ENCODE results near the gene ZNF771. TPM values are rescaled to one million over a fixed set of nuclear protein-coding genes. Genes with fewer than 3 reads are reported as not detected.
"Not testable (repeated sequence)": the region's sequence is repeated elsewhere in the genome, so short reads cannot be mapped to it uniquely, and the experiment has no call there.

Gene ZNF771
- total RNA-seq, 1 donor from 2014 or later = 5.1 TPM

DNA sequence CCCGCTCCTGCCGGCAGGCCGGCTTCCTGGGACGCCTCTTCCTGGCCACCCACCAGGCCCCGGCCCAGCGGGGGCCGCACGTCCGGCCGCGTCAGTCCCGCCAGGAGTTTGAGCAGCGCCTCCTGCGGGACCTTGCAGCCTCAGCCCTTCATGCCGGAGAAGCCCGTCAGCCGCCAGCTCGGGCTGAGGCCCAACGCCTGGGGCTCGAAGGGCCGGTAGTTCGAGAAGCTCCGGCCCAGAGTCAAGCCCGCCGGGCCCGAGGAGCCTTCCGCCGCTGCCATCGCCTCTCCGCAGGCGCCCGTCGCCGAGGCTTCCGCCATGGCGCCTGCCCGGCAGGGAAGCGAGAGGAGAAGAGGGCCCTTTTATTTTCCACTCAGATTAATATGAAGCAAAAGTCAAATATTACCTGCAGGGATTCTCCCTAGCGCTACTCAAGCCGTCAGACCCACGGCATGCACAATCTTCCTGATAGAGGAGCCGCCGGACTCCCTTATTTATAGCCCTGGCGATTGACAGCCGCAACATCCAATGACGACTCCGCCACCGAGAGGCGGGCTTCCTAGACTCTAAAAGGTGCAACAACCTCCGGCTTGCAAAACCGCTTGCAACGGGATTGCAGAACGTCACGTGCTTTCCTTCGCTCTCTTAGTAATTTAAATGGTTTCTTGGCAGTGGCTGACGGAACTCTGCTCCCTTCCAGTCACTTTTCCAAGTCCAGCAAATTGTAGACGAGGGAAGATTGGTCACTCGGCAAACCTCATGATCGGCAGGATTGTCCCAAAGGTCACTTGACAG lies 38.2 kb downstream of the ZNF771 start, which contains the start of gene SEPHS2:
TSS of gene SEPHS2 (minus strand) at position 467 of the 795 bp plus-strand sequence. CDS start at position 320, 147 bp downstream.
- DNase-seq (ENCODE audit: missing footprints) = peak; percentile 99

DNA sequence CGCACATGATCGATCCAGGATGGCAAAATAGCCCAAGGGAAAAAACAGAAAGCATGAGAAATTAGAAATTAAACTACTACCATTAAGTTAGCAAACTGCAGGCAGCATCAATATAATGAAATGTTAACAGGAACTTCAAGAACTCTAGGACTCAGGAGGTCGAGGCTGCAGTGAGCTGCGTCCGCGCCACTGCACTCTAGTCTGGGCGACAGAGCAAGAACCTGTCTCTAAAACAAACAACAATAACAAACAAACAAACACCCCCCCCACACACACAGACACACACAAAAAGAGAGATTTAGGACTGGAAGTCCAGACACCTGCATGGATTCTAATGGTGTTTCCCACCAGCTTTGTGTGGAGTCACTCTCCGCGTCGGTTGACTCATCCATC lies 38.8 kb downstream of the ZNF771 start:
- DNase-seq (ENCODE audit: missing footprints) (no peak), ATAC-seq (no peak)
- intact Hi-C loops (cut with DNase I) = loop anchor here (5.0 to 10.0 kb wide), 3 partner anchors 81 to 479 kb away; partner anchors contain the start of genes FBXL19, ZNF688 and ZNF768

More for the DNA sequence above, 38.2 kb downstream of the ZNF771 start, which contains the start of gene SEPHS2:
- peak; percentile 98 for ATAC-seq
- intact Hi-C loops (cut with DNase I) = loop anchor here (5.0 to 10.0 kb wide), 3 partner anchors 82 to 479 kb away; partner anchors contain the start of genes FBXL19, ZNF688 and ZNF768

DNA sequence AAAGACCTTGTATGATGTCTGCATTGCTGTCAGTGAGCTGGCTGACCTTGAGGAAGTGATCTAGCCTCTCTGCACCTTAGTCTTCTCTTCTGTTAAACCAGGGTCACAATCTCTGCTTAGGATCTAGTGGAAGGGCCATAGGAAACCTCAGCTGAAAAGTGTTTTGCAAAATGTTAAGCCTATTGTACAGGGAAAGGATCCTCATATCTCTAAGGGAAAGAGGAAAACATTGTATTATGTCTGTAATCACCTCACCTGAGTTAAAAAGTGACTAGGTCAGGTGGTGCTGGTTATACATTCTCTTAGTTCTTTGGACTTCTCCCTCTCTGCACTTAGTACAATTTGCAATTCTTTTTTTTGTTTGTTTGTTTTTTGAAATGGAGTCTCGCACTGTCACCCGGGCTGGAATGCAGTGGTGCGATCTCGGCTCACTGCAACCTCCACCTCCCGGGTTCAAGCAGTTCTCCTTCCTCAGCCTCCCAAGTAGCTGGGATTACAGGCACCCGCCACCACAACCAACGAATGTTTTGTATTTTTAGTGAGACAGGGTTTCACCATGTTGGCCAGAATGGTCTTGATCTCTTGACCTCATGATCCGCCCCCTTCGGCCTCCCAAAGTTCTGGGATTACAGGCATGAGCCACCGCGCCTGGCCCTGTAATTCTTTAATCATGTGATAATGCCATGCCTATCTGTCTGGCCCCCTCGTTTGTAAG lies 40.3 kb downstream of the ZNF771 start:
- DNase-seq (ENCODE audit: missing footprints) = no peak
- no peak for ATAC-seq
- intact Hi-C loops (cut with DNase I) = loop anchor here (5.0 to 10.0 kb wide), 3 partner anchors 80 to 477 kb away; partner anchors contain the start of genes FBXL19, ZNF688 and ZNF768

DNA sequence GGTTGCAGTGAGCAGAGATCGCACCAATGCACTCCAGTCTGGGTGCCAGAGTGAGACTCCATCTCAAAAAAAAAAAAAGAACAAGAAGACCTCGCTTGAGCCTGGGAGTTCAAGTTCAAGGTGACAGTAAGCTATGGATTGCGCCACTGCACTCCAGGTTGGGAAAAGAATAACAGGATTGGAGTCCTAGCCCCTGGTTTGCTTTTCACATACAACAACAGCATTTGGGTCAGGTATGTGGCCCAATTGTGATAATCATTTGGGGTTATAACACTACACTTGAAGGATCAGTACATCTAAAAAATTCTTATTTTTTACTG lies 41.7 kb downstream of the ZNF771 start:
- DNase-seq (ENCODE audit: missing footprints) = no peak
- ATAC-seq = no peak
- intact Hi-C loops (cut with DNase I) = loop anchor here (5.0 to 10.0 kb wide), 3 partner anchors 78 to 476 kb away; partner anchors contain the start of genes FBXL19, ZNF688 and ZNF768

DNA sequence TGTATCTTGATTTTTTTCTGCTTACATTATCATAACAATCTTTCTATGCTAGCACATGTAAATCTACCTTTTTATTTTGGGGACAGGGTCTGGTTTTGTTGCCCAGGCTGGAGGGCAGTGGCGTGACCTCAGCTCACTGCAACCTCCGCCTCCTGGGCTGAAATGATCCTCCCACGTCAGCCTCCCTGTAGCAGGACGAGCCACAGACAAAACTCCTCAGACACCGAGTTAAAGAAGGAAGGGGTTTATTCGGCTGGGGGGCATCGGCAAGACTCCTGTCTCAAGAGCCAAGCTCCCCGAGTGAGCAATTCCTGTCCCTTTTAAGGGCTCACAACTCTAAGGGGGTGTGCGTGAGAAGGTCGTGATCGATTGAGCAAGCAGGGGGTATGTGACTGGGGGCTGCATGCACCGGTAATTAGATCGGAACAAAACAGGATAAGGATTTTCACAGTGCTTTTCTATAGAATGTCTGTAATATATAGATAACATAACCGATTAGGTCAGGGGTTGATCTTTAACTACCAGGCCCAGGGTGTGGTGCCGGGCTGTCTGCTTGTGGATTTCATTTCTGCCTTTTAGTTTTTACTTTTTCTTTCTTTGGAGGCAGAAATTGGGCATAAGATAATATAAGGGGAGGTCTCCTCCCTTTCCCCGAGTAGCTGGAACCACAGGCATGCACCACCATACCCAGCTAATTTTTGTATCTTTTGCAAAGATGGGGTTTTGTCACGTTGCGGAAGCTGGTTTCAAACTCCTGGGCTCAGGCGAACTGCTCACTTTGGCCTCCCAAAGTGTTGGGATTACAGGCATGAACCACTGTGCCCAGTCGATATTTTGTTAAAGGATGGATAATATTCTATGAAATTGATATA lies 45.5 kb downstream of the ZNF771 start:
- intact Hi-C loops (cut with DNase I); ATAC-seq; DNase-seq (ENCODE audit: missing footprints): not testable (repeated sequence)

DNA sequence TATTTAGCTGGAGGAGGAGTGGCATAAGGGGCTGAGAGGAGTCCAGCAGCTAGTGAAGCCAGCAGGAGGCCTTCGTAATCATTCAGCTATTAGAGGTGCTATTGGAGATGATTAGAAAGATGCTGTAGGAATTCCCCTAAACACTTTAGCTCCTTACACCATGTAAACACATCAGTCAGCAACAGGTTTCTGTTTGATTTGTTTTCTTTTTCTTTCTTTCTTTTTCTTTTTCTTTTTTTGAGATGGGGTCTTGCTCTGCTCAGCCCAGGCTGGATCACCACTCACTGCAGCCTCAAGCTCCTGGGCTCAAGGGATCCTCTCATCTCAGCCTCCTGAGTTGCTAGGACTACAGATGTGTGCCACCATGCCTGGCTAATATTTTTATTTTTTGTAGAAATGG lies 48.9 kb downstream of the ZNF771 start:
- no peak for DNase-seq (ENCODE audit: missing footprints)
- intact Hi-C loops (cut with DNase I) = no loop called here
- ATAC-seq = no peak

DNA sequence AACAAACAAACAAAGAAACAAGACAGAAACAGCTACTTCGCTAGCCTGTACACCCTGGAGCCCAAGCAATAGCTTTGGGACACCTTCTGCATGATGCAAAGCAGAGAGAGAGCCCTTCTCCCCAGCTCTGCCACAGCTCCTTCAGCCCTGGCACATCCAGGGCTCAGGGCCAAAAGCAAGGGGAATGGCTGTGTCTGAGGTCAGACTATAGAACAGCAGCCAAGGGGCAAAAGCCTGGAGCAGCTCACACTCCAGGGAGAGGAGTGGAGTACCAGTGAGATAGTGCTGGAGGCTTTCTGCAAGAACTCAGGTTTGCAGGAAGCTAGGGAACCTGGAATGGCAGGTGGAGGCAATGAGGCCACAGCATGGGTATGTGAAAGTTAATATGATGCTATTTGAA lies 49.9 kb downstream of the ZNF771 start:
- no peak for DNase-seq (ENCODE audit: missing footprints)
- intact Hi-C loops (cut with DNase I) = no loop called here
- ATAC-seq = peak; percentile 89

DNA sequence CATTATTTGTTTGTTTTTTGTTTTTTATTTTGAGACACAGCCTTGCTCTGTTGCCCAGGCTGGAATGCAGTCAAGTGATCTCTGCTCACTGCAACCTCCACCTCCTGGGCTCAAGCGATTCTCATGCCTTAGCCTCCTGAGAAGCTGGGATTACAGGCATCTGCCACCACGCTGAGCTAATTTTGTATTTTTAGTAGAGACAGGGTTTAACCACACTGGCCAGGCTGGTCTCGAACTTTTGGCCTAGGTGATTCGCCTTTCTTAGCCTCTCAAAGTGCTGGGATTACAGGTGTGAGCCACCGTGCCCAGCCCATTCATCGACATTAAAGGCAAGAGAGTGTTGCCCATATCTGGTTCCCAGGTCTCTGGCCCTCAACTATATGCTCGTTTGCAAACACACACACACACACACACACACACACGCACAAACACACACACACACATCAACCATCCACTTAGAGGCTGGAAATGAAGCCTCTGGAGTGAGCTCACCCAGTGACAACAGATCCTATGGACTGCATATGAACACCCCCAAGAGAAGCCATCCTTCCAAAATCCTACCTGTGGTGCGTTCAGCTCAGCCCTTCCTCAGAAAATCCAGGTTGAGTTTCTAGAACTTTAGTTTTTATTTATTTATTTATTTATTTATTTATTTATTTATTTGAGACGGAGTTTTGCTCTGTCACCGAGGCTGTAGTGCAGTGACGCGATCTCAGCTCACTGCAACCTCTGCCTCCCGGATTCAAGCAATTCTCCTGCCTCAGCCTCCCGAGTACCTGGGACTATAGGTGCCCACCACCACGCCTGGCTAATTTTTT lies 50.5 kb downstream of the ZNF771 start:
- DNase-seq (ENCODE audit: missing footprints) (no peak), ATAC-seq (no peak)
- intact Hi-C loops (cut with DNase I) = no loop called here

DNA sequence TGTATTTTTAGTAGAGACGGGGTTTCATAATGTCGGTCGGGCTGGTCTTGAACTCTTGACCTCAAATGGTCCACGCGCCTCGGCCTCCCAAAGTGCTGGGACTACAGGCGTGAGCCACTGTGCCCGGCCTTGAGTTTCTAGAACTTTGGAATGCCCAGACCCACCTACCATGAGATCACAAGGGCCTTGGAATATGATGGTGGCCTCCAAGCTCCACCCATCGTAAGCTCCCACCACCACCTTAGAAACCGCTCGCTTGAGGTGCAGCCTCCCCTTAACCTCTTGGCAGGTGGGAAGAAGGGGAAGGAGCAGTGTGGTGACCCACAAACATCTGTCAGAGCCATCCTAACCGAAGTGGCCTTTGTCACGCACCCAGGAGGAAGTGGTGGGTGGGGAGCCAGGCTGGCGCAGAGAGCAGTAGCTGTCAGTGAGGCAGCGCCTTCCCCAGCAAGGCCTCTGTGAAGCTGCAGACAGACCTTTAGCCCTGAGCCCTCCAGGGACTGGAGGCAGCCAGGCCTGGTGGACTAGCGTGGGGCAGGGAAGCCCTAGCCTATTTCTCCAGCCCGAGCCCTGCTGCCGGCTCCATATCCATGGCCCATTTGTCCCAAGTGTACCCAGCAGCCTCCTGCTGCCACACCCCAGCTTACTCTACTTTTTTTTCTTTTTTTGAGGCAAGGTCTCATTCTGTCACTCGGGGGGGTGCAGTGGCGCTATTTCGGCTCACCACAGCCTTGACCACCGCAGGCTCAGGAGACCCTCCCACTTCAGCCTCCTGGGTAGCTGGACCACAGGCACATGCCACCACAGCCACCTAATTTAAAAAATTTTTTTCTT lies 51.4 kb downstream of the ZNF771 start:
- ATAC-seq (peak; percentile 44), DNase-seq (ENCODE audit: missing footprints) (peak; percentile 73)
- intact Hi-C loops (cut with DNase I) = no loop called here

DNA sequence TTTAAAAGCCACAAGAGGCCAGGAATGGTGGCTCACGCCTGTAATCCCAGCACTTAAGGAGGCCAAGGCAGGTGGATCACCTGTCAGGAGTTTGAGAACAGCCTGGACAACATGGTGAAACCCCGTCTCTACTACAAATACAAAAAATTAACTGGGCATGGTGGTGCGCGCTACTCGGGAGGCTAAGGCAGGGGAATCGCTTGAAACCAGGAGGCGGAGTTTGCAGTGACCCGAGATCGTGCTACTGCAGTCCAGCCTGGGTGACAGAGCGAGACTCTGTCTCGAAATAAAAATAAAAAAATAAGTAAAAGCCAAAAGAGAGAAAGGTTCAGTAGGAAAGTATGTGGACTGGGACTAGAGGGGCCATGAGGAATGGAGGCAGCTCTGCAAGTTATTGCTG lies 52.0 kb downstream of the ZNF771 start:
- intact Hi-C loops (cut with DNase I) = no loop called here
- ATAC-seq = no peak
- DNase-seq (ENCODE audit: missing footprints) = no peak

DNA sequence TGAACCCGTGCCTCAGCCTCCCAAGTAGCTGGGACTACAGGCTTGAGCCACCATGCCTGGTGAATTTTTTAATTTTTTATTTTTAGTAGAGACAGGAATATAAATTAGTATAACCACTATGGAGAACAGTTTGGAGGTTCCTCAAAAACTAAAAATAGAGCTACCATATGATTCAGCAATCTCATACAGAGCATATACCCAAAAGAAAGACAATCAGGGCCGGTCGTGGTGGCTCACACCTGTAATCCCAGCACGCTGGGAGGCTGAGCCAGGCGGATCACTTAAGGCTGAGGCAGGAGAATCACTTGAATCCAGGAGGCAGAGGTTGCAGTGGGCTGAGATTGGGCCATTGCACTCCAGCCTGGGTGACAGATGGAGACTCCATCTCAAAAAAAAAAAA lies 54.0 kb downstream of the ZNF771 start:
- intact Hi-C loops (cut with DNase I); DNase-seq (ENCODE audit: missing footprints); ATAC-seq: not testable (repeated sequence)

DNA sequence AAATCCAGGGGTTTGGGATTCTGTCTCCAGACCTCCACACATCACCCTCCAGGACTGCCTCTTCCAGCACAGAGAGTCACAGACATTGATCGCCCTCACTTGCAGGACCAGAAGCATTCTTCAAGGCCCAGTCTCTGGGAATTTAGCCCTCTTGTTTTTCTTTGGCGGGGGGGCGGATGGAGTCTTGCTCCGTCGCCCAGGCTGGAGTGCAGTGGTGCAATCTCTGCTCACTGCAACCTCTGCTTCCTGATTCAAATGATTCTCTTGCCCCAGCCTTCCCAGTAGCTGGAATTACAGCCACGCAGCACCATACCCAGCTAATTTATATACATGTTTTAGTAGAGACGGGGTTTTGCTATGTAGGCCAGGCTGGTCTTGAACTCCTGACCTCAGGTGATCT lies 56.7 kb downstream of the ZNF771 start:
- ATAC-seq (no peak), DNase-seq (ENCODE audit: missing footprints) (no peak)
- intact Hi-C loops (cut with DNase I) = no loop called here

Other genes with a start within 250 kb of the ZNF771 start
- 15.8 TPM for gene CORO1A, start 224.0 kb upstream of the ZNF771 start, total RNA-seq
- 49.7 TPM for gene BOLA2B, start 213.9 kb upstream of the ZNF771 start, total RNA-seq
- 7.4 TPM for gene SLX1A, start 213.7 kb upstream of the ZNF771 start, total RNA-seq
- 10.3 TPM for gene SULT1A3, start 208.4 kb upstream of the ZNF771 start, total RNA-seq
- 4.5 TPM for gene NPIPB13, start 159.1 kb upstream of the ZNF771 start, total RNA-seq
- gene CD2BP2, start 52.3 kb upstream of the ZNF771 start, total RNA-seq = 35.0 TPM
- 26.0 TPM for gene TBC1D10B, start 37.1 kb upstream of the ZNF771 start, total RNA-seq
- gene MYL11, start 32.8 kb upstream of the ZNF771 start, total RNA-seq = not detected
- 1.4 TPM for gene SEPTIN1, start 25.0 kb upstream of the ZNF771 start, total RNA-seq
- gene ZNF48, start 12.2 kb upstream of the ZNF771 start, total RNA-seq = 5.3 TPM
- gene DCTPP1, start 22.4 kb downstream of the ZNF771 start, total RNA-seq = 35.2 TPM
- 29.3 TPM for gene SEPHS2, start 38.3 kb downstream of the ZNF771 start, total RNA-seq
- gene ITGAL, start 65.1 kb downstream of the ZNF771 start, total RNA-seq = 4.2 TPM
- 73.8 TPM for gene ZNF768, start 119.0 kb downstream of the ZNF771 start, total RNA-seq
- gene ZNF747, start 127.3 kb downstream of the ZNF771 start, total RNA-seq = 5.7 TPM
- gene ZNF764, start 150.8 kb downstream of the ZNF771 start, total RNA-seq = 10.0 TPM
- 12.2 TPM for gene ZNF688, start 164.1 kb downstream of the ZNF771 start, total RNA-seq
- gene ZNF785, start 178.1 kb downstream of the ZNF771 start, total RNA-seq = 7.6 TPM
- gene ZNF689, start 202.8 kb downstream of the ZNF771 start, total RNA-seq = 4.2 TPM
- gene PRR14, start 243.4 kb downstream of the ZNF771 start, total RNA-seq = 18.2 TPM